HEK293 (cell line): ENCODE measurements around the gene TRABD.

Source experiments
- TF ChIP-seq, protein P1 (sequence below): fragments of 450-650 bp; formaldehyde crosslinking; IDR thresholded peaks from 2 replicates; pipeline ENCODE4 v1.5.1; 2016; ENCODE audit warnings: missing biosample characterization, missing genetic modification characterization
- TF ChIP-seq, protein P2 (sequence below): fragments of 450-650 bp; formaldehyde crosslinking; IDR thresholded peaks from 2 replicates; pipeline ENCODE4 v1.5.0; 2017; ENCODE audit warnings: missing biosample characterization, missing genetic modification characterization, borderline replicate concordance

DNA sequence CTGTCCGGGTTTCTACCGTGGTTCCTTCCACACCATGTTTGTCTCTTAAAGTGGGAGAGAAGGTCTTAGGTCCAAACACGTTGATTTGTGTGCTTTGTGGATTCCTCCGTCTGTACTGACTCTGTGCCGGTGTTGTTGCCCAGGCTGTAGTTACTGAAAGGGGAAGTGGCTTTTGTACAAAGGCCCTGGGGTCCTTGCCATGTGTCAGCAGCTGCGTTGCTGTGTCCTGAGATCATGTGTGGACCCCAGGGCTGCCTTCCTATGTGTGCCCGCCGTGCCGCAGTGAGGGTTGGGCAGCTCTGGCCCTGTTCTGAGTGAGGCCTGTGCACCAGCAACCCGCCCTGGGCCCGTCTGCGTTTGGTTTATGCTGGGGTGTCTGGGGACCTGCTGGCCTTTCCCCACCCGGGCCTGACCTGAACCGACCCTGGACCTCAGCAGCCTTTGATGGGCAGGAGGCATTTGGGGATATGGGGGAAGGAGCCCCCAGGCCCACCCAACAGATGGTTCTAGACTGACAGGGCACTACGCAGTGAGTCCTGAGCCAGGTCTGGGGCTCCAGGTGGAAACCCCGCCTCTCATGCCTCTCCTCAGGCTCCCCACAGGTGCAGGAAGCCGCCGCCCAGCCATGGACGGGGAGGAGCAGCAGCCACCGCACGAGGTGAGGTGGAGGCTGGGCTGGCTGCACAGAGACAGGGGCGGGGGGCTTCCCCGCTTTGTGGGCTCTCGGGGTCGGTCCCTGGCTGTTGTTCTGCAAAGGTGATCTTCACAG, 6.9 kb downstream of the TRABD start:
- TF ChIP-seq, protein P1, sequence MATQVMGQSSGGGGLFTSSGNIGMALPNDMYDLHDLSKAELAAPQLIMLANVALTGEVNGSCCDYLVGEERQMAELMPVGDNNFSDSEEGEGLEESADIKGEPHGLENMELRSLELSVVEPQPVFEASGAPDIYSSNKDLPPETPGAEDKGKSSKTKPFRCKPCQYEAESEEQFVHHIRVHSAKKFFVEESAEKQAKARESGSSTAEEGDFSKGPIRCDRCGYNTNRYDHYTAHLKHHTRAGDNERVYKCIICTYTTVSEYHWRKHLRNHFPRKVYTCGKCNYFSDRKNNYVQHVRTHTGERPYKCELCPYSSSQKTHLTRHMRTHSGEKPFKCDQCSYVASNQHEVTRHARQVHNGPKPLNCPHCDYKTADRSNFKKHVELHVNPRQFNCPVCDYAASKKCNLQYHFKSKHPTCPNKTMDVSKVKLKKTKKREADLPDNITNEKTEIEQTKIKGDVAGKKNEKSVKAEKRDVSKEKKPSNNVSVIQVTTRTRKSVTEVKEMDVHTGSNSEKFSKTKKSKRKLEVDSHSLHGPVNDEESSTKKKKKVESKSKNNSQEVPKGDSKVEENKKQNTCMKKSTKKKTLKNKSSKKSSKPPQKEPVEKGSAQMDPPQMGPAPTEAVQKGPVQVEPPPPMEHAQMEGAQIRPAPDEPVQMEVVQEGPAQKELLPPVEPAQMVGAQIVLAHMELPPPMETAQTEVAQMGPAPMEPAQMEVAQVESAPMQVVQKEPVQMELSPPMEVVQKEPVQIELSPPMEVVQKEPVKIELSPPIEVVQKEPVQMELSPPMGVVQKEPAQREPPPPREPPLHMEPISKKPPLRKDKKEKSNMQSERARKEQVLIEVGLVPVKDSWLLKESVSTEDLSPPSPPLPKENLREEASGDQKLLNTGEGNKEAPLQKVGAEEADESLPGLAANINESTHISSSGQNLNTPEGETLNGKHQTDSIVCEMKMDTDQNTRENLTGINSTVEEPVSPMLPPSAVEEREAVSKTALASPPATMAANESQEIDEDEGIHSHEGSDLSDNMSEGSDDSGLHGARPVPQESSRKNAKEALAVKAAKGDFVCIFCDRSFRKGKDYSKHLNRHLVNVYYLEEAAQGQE (tag by site-specific recombination), result no peak
- TF ChIP-seq, protein P2, sequence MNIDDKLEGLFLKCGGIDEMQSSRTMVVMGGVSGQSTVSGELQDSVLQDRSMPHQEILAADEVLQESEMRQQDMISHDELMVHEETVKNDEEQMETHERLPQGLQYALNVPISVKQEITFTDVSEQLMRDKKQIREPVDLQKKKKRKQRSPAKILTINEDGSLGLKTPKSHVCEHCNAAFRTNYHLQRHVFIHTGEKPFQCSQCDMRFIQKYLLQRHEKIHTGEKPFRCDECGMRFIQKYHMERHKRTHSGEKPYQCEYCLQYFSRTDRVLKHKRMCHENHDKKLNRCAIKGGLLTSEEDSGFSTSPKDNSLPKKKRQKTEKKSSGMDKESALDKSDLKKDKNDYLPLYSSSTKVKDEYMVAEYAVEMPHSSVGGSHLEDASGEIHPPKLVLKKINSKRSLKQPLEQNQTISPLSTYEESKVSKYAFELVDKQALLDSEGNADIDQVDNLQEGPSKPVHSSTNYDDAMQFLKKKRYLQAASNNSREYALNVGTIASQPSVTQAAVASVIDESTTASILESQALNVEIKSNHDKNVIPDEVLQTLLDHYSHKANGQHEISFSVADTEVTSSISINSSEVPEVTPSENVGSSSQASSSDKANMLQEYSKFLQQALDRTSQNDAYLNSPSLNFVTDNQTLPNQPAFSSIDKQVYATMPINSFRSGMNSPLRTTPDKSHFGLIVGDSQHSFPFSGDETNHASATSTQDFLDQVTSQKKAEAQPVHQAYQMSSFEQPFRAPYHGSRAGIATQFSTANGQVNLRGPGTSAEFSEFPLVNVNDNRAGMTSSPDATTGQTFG, result no peak
